OCI-LY7 (cell line): ENCODE data around the gene GALNT12.

Experiments
- EZH2phosphoT487 ChIP-seq: fragments of 200-600 bp; sonication (generic); IDR thresholded peaks from 2 replicates; pipeline ENCODE4 v1.6.1; 2018; ENCODE audit warnings: low read depth, borderline replicate concordance, mild to moderate bottlenecking, mixed run types, antibody characterized with exemption, low read length, moderate library complexity, mixed read lengths
- TF ChIP-seq, protein P1 (sequence below): fragments of 200-600 bp; sonication (generic); conservative IDR thresholded peaks from 2 replicates; pipeline ENCODE4 v1.5.1; 2014; ENCODE audit warnings: mild to moderate bottlenecking, antibody characterized with exemption, low read length, moderate library complexity, mixed read lengths

DNA sequence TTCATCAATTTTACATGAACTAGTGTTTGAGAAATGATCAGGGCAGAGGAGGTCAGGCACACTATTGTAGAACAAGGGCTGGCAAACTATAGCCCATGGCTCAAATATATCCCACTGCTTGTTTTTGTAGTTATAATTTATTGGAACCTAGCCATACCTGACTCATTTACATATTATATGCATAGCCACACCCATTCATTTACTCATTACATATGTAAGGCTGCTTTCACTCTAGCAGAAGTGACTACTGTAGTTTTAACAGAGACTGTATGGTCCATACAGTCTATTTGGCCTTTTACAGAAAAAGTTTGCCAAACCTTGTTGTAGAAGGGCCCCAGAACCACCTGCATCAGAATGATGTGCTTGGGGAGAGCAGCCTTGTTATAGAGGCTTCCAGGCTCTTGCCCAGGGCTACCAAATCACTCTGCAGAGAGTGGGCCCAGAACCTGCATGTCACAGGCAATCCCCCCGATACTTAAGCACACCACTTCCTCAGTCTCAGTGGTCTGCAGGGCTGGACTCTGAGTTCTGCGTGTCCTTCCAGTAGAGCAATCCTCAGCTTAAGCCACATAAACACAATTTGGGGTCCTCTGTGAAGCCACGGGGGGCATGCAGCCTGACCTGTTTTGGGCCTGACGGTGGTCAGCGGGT is 17.9 kb upstream of the GALNT12 start:
- TF ChIP-seq, protein P1, sequence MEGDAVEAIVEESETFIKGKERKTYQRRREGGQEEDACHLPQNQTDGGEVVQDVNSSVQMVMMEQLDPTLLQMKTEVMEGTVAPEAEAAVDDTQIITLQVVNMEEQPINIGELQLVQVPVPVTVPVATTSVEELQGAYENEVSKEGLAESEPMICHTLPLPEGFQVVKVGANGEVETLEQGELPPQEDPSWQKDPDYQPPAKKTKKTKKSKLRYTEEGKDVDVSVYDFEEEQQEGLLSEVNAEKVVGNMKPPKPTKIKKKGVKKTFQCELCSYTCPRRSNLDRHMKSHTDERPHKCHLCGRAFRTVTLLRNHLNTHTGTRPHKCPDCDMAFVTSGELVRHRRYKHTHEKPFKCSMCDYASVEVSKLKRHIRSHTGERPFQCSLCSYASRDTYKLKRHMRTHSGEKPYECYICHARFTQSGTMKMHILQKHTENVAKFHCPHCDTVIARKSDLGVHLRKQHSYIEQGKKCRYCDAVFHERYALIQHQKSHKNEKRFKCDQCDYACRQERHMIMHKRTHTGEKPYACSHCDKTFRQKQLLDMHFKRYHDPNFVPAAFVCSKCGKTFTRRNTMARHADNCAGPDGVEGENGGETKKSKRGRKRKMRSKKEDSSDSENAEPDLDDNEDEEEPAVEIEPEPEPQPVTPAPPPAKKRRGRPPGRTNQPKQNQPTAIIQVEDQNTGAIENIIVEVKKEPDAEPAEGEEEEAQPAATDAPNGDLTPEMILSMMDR = no peak
- TF ChIP-seq EZH2phosphoT487 = no peak
